IMR-90 (cell line): ENCODE results near the gene GMNN. TPM values are rescaled to one million over a fixed set of nuclear protein-coding genes. Genes with fewer than 3 reads are reported as not detected.

Experiments used
- ATAC-seq: fragments of 200-7000 bp; cut with Tn5 transposase; 2 replicates; pipeline ENCODE4 v1.9.1; 2020; ENCODE audit warnings: low read depth, mild to moderate bottlenecking, moderate library complexity
- BruUV-seq: library from RNA; stranded (reverse); fragments of 400-500 nt; replicated peaks from 2 replicates; lab custom pipeline; 2021; lab: Mats Ljungman, UMichigan
- CTCF ChIA-PET: fragments of 300-600 bp; formaldehyde crosslinking; extraction: SDS; loops from one replicate; lab custom pipeline; 2021; ENCODE audit warnings: antibody characterized with exemption; lab: Yijun Ruan, JAX
- POLR2A ChIA-PET: fragments of 300-600 bp; sonication (Branson Sonifier 250); formaldehyde crosslinking; loops from one replicate; lab custom pipeline; 2022; ENCODE audit warnings: antibody characterized with exemption; ENCODE audit not compliant: unreplicated experiment; lab: Charles Lee
- DNase-seq: peaks from one replicate; pipeline ENCODE4 v3.0.0; 2013
- H2AFZ ChIP-seq: replicated peaks from 2 replicates; pipeline ENCODE3; 2013; ENCODE audit warnings: low read length, mild to moderate bottlenecking; ENCODE audit not compliant: poor library complexity
- H2AK5ac ChIP-seq: 2 replicates; pipeline ENCODE4 v1.6.1; 2013; ENCODE audit warnings: low read depth, low read length, inconsistent platforms
- H2AK9ac ChIP-seq: replicated peaks from 2 replicates; pipeline ENCODE3; 2013; ENCODE audit warnings: mild to moderate bottlenecking, low read depth, low read length, moderate library complexity; ENCODE audit not compliant: poor library complexity
- H2BK120ac ChIP-seq: 2 replicates; pipeline ENCODE4 v1.6.1; 2013; ENCODE audit warnings: low read depth, low read length, inconsistent platforms
- H2BK15ac ChIP-seq: 3 replicates; pipeline ENCODE4 v1.6.1; 2013; ENCODE audit warnings: low read depth, low read length, inconsistent platforms
- H2BK20ac ChIP-seq: 2 replicates; pipeline ENCODE4 v1.6.1; 2013; ENCODE audit warnings: low read depth, mild to moderate bottlenecking, inconsistent platforms, low read length, moderate library complexity
- H2BK5ac ChIP-seq: 2 replicates; pipeline ENCODE4 v1.6.1; 2013; ENCODE audit warnings: mild to moderate bottlenecking, low read depth, low read length, inconsistent platforms; ENCODE audit not compliant: poor library complexity, severe bottlenecking
- H3K14ac ChIP-seq: replicated peaks from 2 replicates; pipeline ENCODE4 v1.6.1; 2013; ENCODE audit warnings: low read depth, low read length, inconsistent platforms
- H3K18ac ChIP-seq: 2 replicates; pipeline ENCODE4 v1.6.1; 2013; ENCODE audit warnings: low read depth, low read length, control low read depth
- H3K23ac ChIP-seq: 2 replicates; pipeline ENCODE4 v1.6.1; 2013; ENCODE audit warnings: low read depth, low read length, inconsistent platforms
- H3K27ac ChIP-seq: 2 replicates; pipeline ENCODE4 v1.5.1; 2013; ENCODE audit warnings: mild to moderate bottlenecking, control low read depth, low read length; ENCODE audit not compliant: insufficient read depth
- H3K27me3 ChIP-seq: 2 replicates; pipeline ENCODE4 v1.6.1; 2013; ENCODE audit warnings: low read length; ENCODE audit not compliant: control insufficient read depth, insufficient read depth
- H3K36me3 ChIP-seq: 2 replicates; pipeline ENCODE4 v1.6.1; 2013; ENCODE audit warnings: low read length, mixed read lengths; ENCODE audit not compliant: control insufficient read depth, insufficient read depth
- H3K4ac ChIP-seq: 2 replicates; pipeline ENCODE4 v1.6.1; 2013; ENCODE audit warnings: low read depth, low read length, inconsistent platforms
- H3K4me1 ChIP-seq: 2 replicates; pipeline ENCODE4 v1.6.1; 2013; ENCODE audit warnings: low read length, mixed read lengths; ENCODE audit not compliant: control insufficient read depth, insufficient read depth
- H3K4me2 ChIP-seq: 2 replicates; pipeline ENCODE4 v1.6.1; 2013; ENCODE audit warnings: low read depth, mild to moderate bottlenecking, control low read depth, low read length, moderate library complexity
- H3K4me3 ChIP-seq: 2 replicates; pipeline ENCODE4 v1.5.1; 2013; ENCODE audit warnings: low read depth, mild to moderate bottlenecking, control low read depth, low read length, moderate library complexity; ENCODE audit not compliant: insufficient read depth
- H3K56ac ChIP-seq: 2 replicates; pipeline ENCODE4 v1.6.1; 2013; ENCODE audit warnings: low read length, inconsistent platforms; ENCODE audit not compliant: insufficient read depth; ENCODE audit errors: extremely low read depth
- H3K79me1 ChIP-seq, 2 experiments: 2 replicates each; pipeline ENCODE4 v1.6.1; 2013; ENCODE audit warnings: low read length in 2 of 2, inconsistent platforms in 1 of 2, low read depth in 1 of 2
- H3K9ac ChIP-seq: 2 replicates; pipeline ENCODE4 v1.6.1; 2013; ENCODE audit warnings: low read depth, low read length, control low read depth
- H3K9me1 ChIP-seq: 2 replicates; pipeline ENCODE4 v1.6.1; 2013; ENCODE audit warnings: low read length, inconsistent platforms; ENCODE audit not compliant: insufficient read depth
- H3K9me3 ChIP-seq: 2 replicates; pipeline ENCODE4 v1.6.1; 2013; ENCODE audit warnings: low read length; ENCODE audit not compliant: control insufficient read depth, insufficient read depth
- H4K20me1 ChIP-seq: 2 replicates; pipeline ENCODE4 v1.6.1; 2013; ENCODE audit warnings: low read length, inconsistent platforms; ENCODE audit not compliant: insufficient read depth
- H4K5ac ChIP-seq: 2 replicates; pipeline ENCODE4 v1.6.1; 2013; ENCODE audit warnings: mild to moderate bottlenecking, low read depth, low read length, control low read depth
- H4K8ac ChIP-seq, 2 experiments: 2 replicates each; pipeline ENCODE4 v1.6.1; 2013; ENCODE audit warnings: low read depth in 2 of 2, low read length in 2 of 2, control low read depth in 1 of 2, inconsistent platforms in 1 of 2
- H4K91ac ChIP-seq: 2 replicates; pipeline ENCODE4 v1.6.1; 2013; ENCODE audit warnings: low read depth, low read length, inconsistent platforms; ENCODE audit not compliant: insufficient read depth
- BHLHE40 ChIP-seq: fragments of 150-350 bp; IDR thresholded peaks from 2 replicates; pipeline ENCODE4 v1.6.1; 2016; ENCODE audit warnings: mild to moderate bottlenecking, low read depth, low read length
- CEBPB ChIP-seq: IDR thresholded peaks from 2 replicates; pipeline ENCODE4 v1.6.1; 2012; ENCODE audit warnings: low read depth, low read length, improper control_type of control experiment
- CHD1 ChIP-seq: IDR thresholded peaks from 2 replicates; pipeline ENCODE4 v1.6.1; 2012; ENCODE audit warnings: low read depth, low read length, improper control_type of control experiment
- CTCF ChIP-seq: conservative IDR thresholded peaks from 2 replicates; pipeline ENCODE4 v1.5.1; 2012; ENCODE audit warnings: mild to moderate bottlenecking, low read depth, low read length, improper control_type of control experiment
- ELK1 ChIP-seq: fragments of 150-350 bp; IDR thresholded peaks from 2 replicates; pipeline ENCODE4 v1.6.1; 2016; ENCODE audit warnings: low read depth, mild to moderate bottlenecking, low read length, moderate library complexity, borderline replicate concordance
- MAFK ChIP-seq: IDR thresholded peaks from 2 replicates; pipeline ENCODE4 v1.6.1; 2012; ENCODE audit warnings: low read depth, low read length, improper control_type of control experiment
- MAZ ChIP-seq: IDR thresholded peaks from 2 replicates; pipeline ENCODE4 v1.6.1; 2012; ENCODE audit warnings: low read depth, mild to moderate bottlenecking, low read length, improper control_type of control experiment, moderate library complexity, borderline replicate concordance
- RAD21 ChIP-seq: IDR thresholded peaks from 2 replicates; pipeline ENCODE4 v1.6.1; 2012; ENCODE audit warnings: low read length, improper control_type of control experiment
- RCOR1 ChIP-seq: IDR thresholded peaks from 2 replicates; pipeline ENCODE4 v1.6.1; 2012; ENCODE audit warnings: mild to moderate bottlenecking, low read length, improper control_type of control experiment; ENCODE audit not compliant: insufficient replicate concordance
- RFX5 ChIP-seq: IDR thresholded peaks from 2 replicates; pipeline ENCODE4 v1.8.0; 2012; ENCODE audit warnings: low read depth, mild to moderate bottlenecking, low read length, moderate library complexity
- WGBS, 2 experiments: methylation state at CpG; one replicate each; pipeline versions ENCODE4 v1.1.5 to v1.1.7; 2013; ENCODE audit warnings: missing lambda C conversion rate in 2 of 2; ENCODE audit not compliant: insufficient read length in 1 of 2; ENCODE audit errors: extremely low coverage in 2 of 2; 5-methylcytosine and 5-hydroxymethylcytosine counted together
- dilution Hi-C: fragments of 300-500 bp; cut with HindIII; formaldehyde crosslinking; loops from one replicate; pipeline ENCODE4 v1.14.3; 2018; ENCODE audit warnings: low sequenced_read_pairs; ENCODE audit not compliant: unreplicated experiment
- in situ Hi-C: fragments of 300-500 bp; cut with MboI; formaldehyde crosslinking; loops from 3 replicates; pipeline ENCODE4 v1.14.3; 2019; ENCODE audit warnings: low sequenced_read_pairs, inconsistent platforms, mixed read lengths
- intact Hi-C: fragments of 100-400 bp; cut with micrococcal nuclease; formaldehyde crosslinking; loops from 2 replicates; pipeline ENCODE4 v1.10.0; 2022
- polyA plus RNA-seq, 3 experiments: library from polyadenylated mRNA; depleted of rRNA; stranded (reverse); fragments of >200 nt; gene quantifications; 2 replicates each; pipeline ENCODE4 v1.2.3, GENCODE V29; 2012; ENCODE audit warnings: low replicate concordance in 1 of 3
- total RNA-seq: library from RNA; depleted of rRNA; stranded (reverse); fragments of >200 nt; gene quantifications from 2 replicates; pipeline ENCODE4 v1.2.3, GENCODE V29; 2012
- TF ChIP-seq, protein P1 (sequence below): fragments of 150-350 bp; IDR thresholded peaks from 2 replicates; pipeline ENCODE4 v1.6.1; 2017; ENCODE audit warnings: mild to moderate bottlenecking, antibody characterized with exemption, low read length, low read depth

The GMNN gene
- total and polyA plus RNA-seq, 2 of the 4 experiments (the other 2 are of a cell fraction) = 19.7 to 22.2 TPM

DNA sequence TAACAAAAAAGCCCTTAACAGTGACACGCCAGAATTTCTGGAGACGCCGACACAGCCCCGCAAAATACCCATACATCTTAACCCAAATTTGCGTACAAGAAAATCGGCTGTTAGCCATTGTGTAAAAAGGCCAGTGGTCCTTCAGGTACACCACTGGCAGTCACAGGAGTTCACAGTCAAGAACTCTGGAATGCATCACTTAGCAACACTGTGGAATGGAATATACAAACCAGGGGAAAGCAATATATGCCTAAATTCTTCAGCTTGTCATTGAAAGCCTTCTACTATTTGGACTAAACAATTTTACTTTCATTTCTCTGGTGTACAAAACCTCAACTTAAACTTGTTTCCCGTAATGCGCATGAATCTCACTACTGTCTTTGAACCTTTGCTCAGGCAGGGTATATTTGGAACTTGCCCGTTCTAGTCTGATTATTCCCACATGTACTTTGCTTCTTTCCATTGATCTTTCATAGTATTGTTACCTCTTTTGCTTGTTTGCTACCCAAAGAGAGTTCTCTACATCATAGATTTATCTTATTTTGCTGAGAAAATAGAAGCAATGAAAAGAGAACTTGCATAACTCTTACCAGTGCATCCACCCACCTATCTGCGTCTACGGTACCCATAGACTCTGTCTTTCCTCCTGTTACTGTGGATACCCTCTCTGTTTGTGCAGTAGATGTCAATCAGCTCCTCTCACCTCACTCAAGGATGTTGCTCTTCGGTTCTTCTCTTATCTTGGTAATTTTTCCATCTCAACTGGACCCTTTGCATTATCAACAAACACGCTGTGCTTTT is 24.2 kb downstream of the GMNN start, which contains the start of gene ARMH2 (continued):
- TF ChIP-seq CTCF = no peak

DNA sequence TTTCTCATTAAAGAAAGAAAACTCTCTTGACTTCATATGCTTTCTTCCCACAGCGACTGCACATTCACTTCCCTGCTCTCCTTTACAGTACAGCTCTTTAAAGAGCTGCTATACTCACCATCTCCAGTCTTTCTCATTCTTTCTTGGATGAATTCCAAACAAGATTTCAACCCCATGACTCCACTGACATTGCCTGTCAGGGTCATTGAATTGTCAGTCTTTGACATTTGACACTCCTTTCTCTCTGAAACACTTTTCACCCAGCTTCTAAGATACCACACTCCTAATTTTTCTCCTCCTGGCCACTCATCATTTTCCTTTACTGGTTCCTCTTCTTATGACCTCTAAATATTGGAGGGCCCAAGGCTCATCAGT is 24.8 kb downstream of the GMNN start:
- ChIA-PET CTCF (no interaction called here), POLR2A (no interaction called here)
- in situ Hi-C loops (no loop called here), dilution Hi-C loops (no loop called here), intact Hi-C loops (loop anchor here (5.0 kb wide), 1 partner anchor 33 kb away; no protein-coding TSS in a partner anchor)
- TF ChIP-seq RCOR1 = no peak
- TF ChIP-seq CHD1 = no peak
- no peak for TF ChIP-seq CEBPB
- TF ChIP-seq BHLHE40 = no peak
- no peak for TF ChIP-seq MAZ
- no peak for TF ChIP-seq ELK1
- TF ChIP-seq RFX5 = no peak
- TF ChIP-seq, protein P1, sequence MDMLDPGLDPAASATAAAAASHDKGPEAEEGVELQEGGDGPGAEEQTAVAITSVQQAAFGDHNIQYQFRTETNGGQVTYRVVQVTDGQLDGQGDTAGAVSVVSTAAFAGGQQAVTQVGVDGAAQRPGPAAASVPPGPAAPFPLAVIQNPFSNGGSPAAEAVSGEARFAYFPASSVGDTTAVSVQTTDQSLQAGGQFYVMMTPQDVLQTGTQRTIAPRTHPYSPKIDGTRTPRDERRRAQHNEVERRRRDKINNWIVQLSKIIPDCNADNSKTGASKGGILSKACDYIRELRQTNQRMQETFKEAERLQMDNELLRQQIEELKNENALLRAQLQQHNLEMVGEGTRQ = no peak
- no peak for TF ChIP-seq RAD21
- TF ChIP-seq MAFK = no peak
- Histone ChIP-seq H3K79me1 (no peaks in the 10 kb centered on the region), H3K9me1 (no peaks in the 10 kb centered on the region), H3K27ac (no peak overlapping the region), H3K18ac (no peak overlapping the region), H2AK5ac (no peak overlapping the region), H3K4me1 (peaks cover 10% of the 10 kb centered on the region), H3K14ac (no peak overlapping the region), H2AK9ac (no peak overlapping the region), H3K9ac (no peak overlapping the region), H3K27me3 (no peaks in the 10 kb centered on the region), H4K8ac (no peak overlapping the region), H3K23ac (no peak overlapping the region), H2AFZ (no peak overlapping the region), H3K36me3 (no peaks in the 10 kb centered on the region), H3K4me2 (no peak overlapping the region), H2BK15ac (no peak overlapping the region), H3K9me3 (no peaks in the 10 kb centered on the region), H4K91ac (no peak overlapping the region), H2BK120ac (no peak overlapping the region), H2BK5ac (no peak overlapping the region), H4K5ac (no peak overlapping the region), H3K56ac (no peak overlapping the region), H4K20me1 (no peaks in the 10 kb centered on the region), H3K4me3 (no peak overlapping the region), H3K4ac (no peak overlapping the region), H2BK20ac (no peak overlapping the region)
- no TSS peak for BruUV-seq
- 75% methylated on average over 1 of the region's 1 CpG; no CpG with 5 or more reads in 1 of the 2 experiments for WGBS, 2 experiments
- no peak for ATAC-seq
- DNase-seq = no peak
